CD4-positive, alpha-beta memory T cell (primary cell): Measurements from ENCODE around the gene CAMSAP1. TPM values are rescaled to one million over a fixed set of nuclear protein-coding genes. Genes with fewer than 3 reads are reported as not detected.

Experiments used
- CTCF ChIA-PET: fragments of 350-600 bp; sonication (Branson Sonifier 250); formaldehyde crosslinking; loops from one replicate; lab custom pipeline; 2021; ENCODE audit warnings: inconsistent platforms; ENCODE audit not compliant: partially characterized antibody; lab: Charles Lee
- POLR2A ChIA-PET: fragments of 350-600 bp; sonication (Branson Sonifier 250); formaldehyde crosslinking; loops from one replicate; lab custom pipeline; 2021; ENCODE audit not compliant: partially characterized antibody; lab: Charles Lee
- DNase-seq, 5 donors: peaks; one replicate each; pipeline versions ENCODE4 v3.0.0 to v3.0.0-alpha.2; 2020 to 2022; ENCODE audit warnings: mixed read lengths in 1 of 5
- H3K27ac ChIP-seq: one replicate; pipeline ENCODE4 v1.7.0; 2013; ENCODE audit warnings: low read depth, low read length
- H3K27me3 ChIP-seq: 2 replicates; pipeline ENCODE4 v1.7.0; 2013; ENCODE audit warnings: mild to moderate bottlenecking, low read length, moderate library complexity; ENCODE audit not compliant: insufficient read depth
- H3K36me3 ChIP-seq: 2 replicates; pipeline ENCODE4 v1.7.0; 2013; ENCODE audit warnings: mild to moderate bottlenecking, low read length, moderate library complexity; ENCODE audit not compliant: insufficient read depth
- H3K4me1 ChIP-seq: 2 replicates; pipeline ENCODE4 v1.7.0; 2013; ENCODE audit warnings: mild to moderate bottlenecking, low read length, moderate library complexity; ENCODE audit not compliant: insufficient read depth
- H3K4me3 ChIP-seq, 2 donors: one replicate each; pipeline ENCODE4 v1.7.0; 2013; ENCODE audit warnings: low read length in 2 of 2, mild to moderate bottlenecking in 1 of 2
- H3K9me3 ChIP-seq, 2 donors: one replicate each; pipeline ENCODE4 v1.7.0; 2013; ENCODE audit warnings: low read length in 2 of 2, control low read depth in 1 of 2; ENCODE audit not compliant: control insufficient read depth in 1 of 2
- H3K27ac Mint-ChIP-seq, 7 donors: one replicate each; pipeline ENCODE4 v1.8.0; 2020 to 2021; ENCODE audit warnings: mixed read lengths in 7 of 7, mild to moderate bottlenecking in 6 of 7, inconsistent platforms in 3 of 7, moderate library complexity in 3 of 7
- H3K27me3 Mint-ChIP-seq, 2 donors: one replicate each; pipeline ENCODE4 v1.8.0; 2020 to 2021; ENCODE audit warnings: mixed read lengths in 2 of 2
- H3K36me3 Mint-ChIP-seq, 2 donors: one replicate each; pipeline ENCODE4 v1.8.0; 2020 to 2021; ENCODE audit warnings: mixed read lengths in 2 of 2, inconsistent platforms in 1 of 2, mild to moderate bottlenecking in 1 of 2
- H3K4me1 Mint-ChIP-seq, 4 donors: one replicate each; pipeline ENCODE4 v1.8.0; 2020 to 2021; ENCODE audit warnings: mixed read lengths in 4 of 4, mild to moderate bottlenecking in 1 of 4
- H3K4me3 Mint-ChIP-seq, 8 donors: one replicate each; pipeline ENCODE4 v1.8.0; 2020 to 2021; ENCODE audit warnings: mixed read lengths in 8 of 8, mild to moderate bottlenecking in 7 of 8, moderate library complexity in 6 of 8, inconsistent platforms in 3 of 8
- H3K9me3 Mint-ChIP-seq, 8 donors: one replicate each; pipeline ENCODE4 v1.8.0; 2020 to 2021; ENCODE audit warnings: mixed read lengths in 8 of 8, mild to moderate bottlenecking in 5 of 8, inconsistent platforms in 3 of 8, moderate library complexity in 1 of 8
- intact Hi-C: fragments of 100-400 bp; cut with micrococcal nuclease; formaldehyde crosslinking; loops from one replicate; pipeline ENCODE4 v1.15.1; 2023
- polyA plus RNA-seq, 2 donors: library from polyadenylated mRNA; unstranded; fragments of 300-500 nt; fragmentation: Illumina TruSeq; gene quantifications; one replicate each; pipeline ENCODE4 v1.2.3, GENCODE V29; 2021
- total RNA-seq, 2 experiments: library from RNA; stranded (reverse); gene quantifications; one replicate each; pipeline ENCODE4 v1.2.3, GENCODE V29; 2021

The CAMSAP1 gene
- total and polyA plus RNA-seq, 4 experiments from 2014 or later: 0.76 to 51.7 (median 22.5) TPM

GRCh38 chr9:135792268-135793128 lies 114.8 kb downstream of the CAMSAP1 start:
- H3K4me3 Mint-ChIP-seq: no peak overlapping the region
- no peaks in the 10 kb centered on the region for H3K9me3 ChIP-seq
- no peaks in the 10 kb centered on the region for H3K9me3 Mint-ChIP-seq
- no peaks in the 10 kb centered on the region for H3K27me3 ChIP-seq
- H3K27me3 Mint-ChIP-seq: no peaks in the 10 kb centered on the region
- intact Hi-C loops: no loop called here
- DNase-seq: no peak
- no peaks in the 10 kb centered on the region for H3K36me3 Mint-ChIP-seq
- no peak overlapping the region for H3K27ac ChIP-seq
- ChIA-PET POLR2A (no interaction called here), CTCF (no interaction called here)
- peak overlapping the region in 1 of 7 donors; percentile 4 for H3K27ac Mint-ChIP-seq
- no peaks in the 10 kb centered on the region for H3K4me1 ChIP-seq
- no peak overlapping the region for H3K4me3 ChIP-seq
- H3K4me1 Mint-ChIP-seq: peaks cover 0 to under 1% (median 0%) of the 10 kb centered on the region in 4 donors
- H3K36me3 ChIP-seq: no peaks in the 10 kb centered on the region

- no peaks in the 10 kb centered on the region for H3K36me3 Mint-ChIP-seq
- no peak overlapping the region for H3K27ac Mint-ChIP-seq
- Histone ChIP-seq H3K27me3 (no peaks in the 10 kb centered on the region), H3K4me3 (no peak overlapping the region), H3K36me3 (no peaks in the 10 kb centered on the region), H3K27ac (no peak overlapping the region), H3K9me3 (no peaks in the 10 kb centered on the region), H3K4me1 (no peaks in the 10 kb centered on the region)
- no peaks in the 10 kb centered on the region for H3K4me1 Mint-ChIP-seq
- H3K4me3 Mint-ChIP-seq: no peak overlapping the region
- ChIA-PET CTCF (no interaction called here), POLR2A (no interaction called here)
- DNase-seq: no peak
- intact Hi-C loops: no loop called here
- H3K9me3 Mint-ChIP-seq: no peaks in the 10 kb centered on the region
- no peaks in the 10 kb centered on the region for H3K27me3 Mint-ChIP-seq
Observed at GRCh38 chr9:135791431-135792267, 115.7 kb downstream of the CAMSAP1 start.

GRCh38 chr9:135790850-135791249 lies 116.5 kb downstream of the CAMSAP1 start:
- Mint-ChIP-seq H3K36me3 (no peaks in the 10 kb centered on the region), H3K4me3 (no peak overlapping the region)
- intact Hi-C loops: no loop called here

GRCh38 chr9:135790356-135790755 lies 117.0 kb downstream of the CAMSAP1 start:
- Mint-ChIP-seq H3K36me3 (no peaks in the 10 kb centered on the region), H3K27me3 (no peaks in the 10 kb centered on the region), H3K9me3 (no peaks in the 10 kb centered on the region), H3K4me3 (no peak overlapping the region), H3K4me1 (no peaks in the 10 kb centered on the region), H3K27ac (no peak overlapping the region)
- Histone ChIP-seq H3K27ac (no peak overlapping the region), H3K27me3 (no peaks in the 10 kb centered on the region), H3K4me3 (no peak overlapping the region), H3K36me3 (no peaks in the 10 kb centered on the region), H3K9me3 (no peaks in the 10 kb centered on the region), H3K4me1 (no peaks in the 10 kb centered on the region)
- intact Hi-C loops: no loop called here
- ChIA-PET POLR2A (no interaction called here), CTCF (no interaction called here)
- no peak for DNase-seq

More at GRCh38 chr9:135790850-135791249, 116.5 kb downstream of the CAMSAP1 start:
- Histone ChIP-seq H3K27me3 (no peaks in the 10 kb centered on the region), H3K36me3 (no peaks in the 10 kb centered on the region), H3K9me3 (no peaks in the 10 kb centered on the region), H3K27ac (no peak overlapping the region), H3K4me3 (no peak overlapping the region), H3K4me1 (no peaks in the 10 kb centered on the region)
- Mint-ChIP-seq H3K27ac (no peak overlapping the region), H3K9me3 (no peaks in the 10 kb centered on the region), H3K4me1 (no peaks in the 10 kb centered on the region), H3K27me3 (no peaks in the 10 kb centered on the region)
- ChIA-PET CTCF (no interaction called here), POLR2A (no interaction called here)
- no peak for DNase-seq

GRCh38 chr9:135789838-135790291 lies 117.5 kb downstream of the CAMSAP1 start:
- H3K9me3 ChIP-seq: no peaks in the 10 kb centered on the region
- no peak overlapping the region for H3K27ac ChIP-seq
- Mint-ChIP-seq H3K9me3 (no peaks in the 10 kb centered on the region), H3K36me3 (no peaks in the 10 kb centered on the region), H3K27ac (no peak overlapping the region), H3K27me3 (no peaks in the 10 kb centered on the region), H3K4me1 (no peaks in the 10 kb centered on the region), H3K4me3 (no peak overlapping the region)
- H3K36me3 ChIP-seq: no peaks in the 10 kb centered on the region
- no peaks in the 10 kb centered on the region for H3K27me3 ChIP-seq
- H3K4me1 ChIP-seq: no peaks in the 10 kb centered on the region
- no peak overlapping the region for H3K4me3 ChIP-seq
- intact Hi-C loops: no loop called here
- ChIA-PET CTCF (no interaction called here), POLR2A (no interaction called here)
- DNase-seq: no peak

- Mint-ChIP-seq H3K4me1 (no peaks in the 10 kb centered on the region), H3K4me3 (no peak overlapping the region), H3K9me3 (no peaks in the 10 kb centered on the region), H3K27ac (no peak overlapping the region), H3K36me3 (no peaks in the 10 kb centered on the region), H3K27me3 (no peaks in the 10 kb centered on the region)
- intact Hi-C loops: no loop called here
- H3K9me3 ChIP-seq: no peaks in the 10 kb centered on the region
- no peak overlapping the region for H3K27ac ChIP-seq
- no peaks in the 10 kb centered on the region for H3K36me3 ChIP-seq
- H3K4me3 ChIP-seq: no peak overlapping the region
- no peak for DNase-seq
- H3K4me1 ChIP-seq: no peaks in the 10 kb centered on the region
- ChIA-PET CTCF (no interaction called here), POLR2A (no interaction called here)
- no peaks in the 10 kb centered on the region for H3K27me3 ChIP-seq
Observed at GRCh38 chr9:135788576-135789300, 118.6 kb downstream of the CAMSAP1 start.
